HG03135 (cell line): Measurements from ENCODE around the gene KLHL10.

Experiments
- ATAC-seq: cut with Tn5 transposase; IDR thresholded peaks from one replicate; pipeline ENCODE4 v1.9.1; 2021; ENCODE audit warnings: mild to moderate bottlenecking, moderate library complexity; ENCODE audit not compliant: unreplicated experiment

The KLHL10 gene

DNA sequence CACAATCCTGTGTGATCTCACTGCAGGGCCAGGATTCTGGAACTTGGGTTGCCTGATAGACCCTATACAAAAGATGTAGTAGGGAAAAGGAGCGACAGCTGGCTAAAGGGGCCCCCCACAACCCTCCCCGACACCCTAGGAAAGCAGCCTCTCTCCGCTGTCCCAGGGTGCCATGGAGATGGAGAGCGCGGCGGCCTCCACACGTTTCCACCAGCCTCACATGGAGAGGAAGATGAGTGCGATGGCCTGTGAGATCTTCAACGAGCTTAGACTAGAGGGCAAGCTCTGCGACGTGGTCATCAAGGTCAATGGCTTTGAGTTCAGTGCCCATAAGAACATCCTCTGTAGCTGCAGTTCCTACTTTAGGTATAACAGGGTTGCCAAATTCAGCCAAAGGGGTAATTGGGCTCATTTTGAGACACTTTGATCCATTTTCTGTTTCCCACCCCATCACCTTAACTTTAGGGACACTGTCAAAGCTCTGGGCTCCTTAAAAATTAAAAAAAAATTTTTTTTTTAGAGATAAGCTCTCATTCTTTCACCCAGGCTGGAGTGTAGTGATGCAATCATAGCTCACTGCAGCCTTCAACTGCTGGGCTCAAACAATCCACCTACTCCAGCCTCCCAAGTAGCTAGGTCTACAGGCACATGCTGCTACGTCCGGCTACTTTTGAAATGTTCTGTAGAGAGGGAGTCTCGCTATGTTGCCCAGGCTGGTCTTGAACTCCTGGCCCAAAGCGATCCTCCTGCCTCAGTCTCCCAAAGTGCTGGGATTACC, at the start of gene KLHL10:
KLHL10 (plus strand) TSS at position 65 of the 778 bp plus-strand sequence; CDS start at position 173, 108 bp downstream.
- no peak for ATAC-seq

DNA sequence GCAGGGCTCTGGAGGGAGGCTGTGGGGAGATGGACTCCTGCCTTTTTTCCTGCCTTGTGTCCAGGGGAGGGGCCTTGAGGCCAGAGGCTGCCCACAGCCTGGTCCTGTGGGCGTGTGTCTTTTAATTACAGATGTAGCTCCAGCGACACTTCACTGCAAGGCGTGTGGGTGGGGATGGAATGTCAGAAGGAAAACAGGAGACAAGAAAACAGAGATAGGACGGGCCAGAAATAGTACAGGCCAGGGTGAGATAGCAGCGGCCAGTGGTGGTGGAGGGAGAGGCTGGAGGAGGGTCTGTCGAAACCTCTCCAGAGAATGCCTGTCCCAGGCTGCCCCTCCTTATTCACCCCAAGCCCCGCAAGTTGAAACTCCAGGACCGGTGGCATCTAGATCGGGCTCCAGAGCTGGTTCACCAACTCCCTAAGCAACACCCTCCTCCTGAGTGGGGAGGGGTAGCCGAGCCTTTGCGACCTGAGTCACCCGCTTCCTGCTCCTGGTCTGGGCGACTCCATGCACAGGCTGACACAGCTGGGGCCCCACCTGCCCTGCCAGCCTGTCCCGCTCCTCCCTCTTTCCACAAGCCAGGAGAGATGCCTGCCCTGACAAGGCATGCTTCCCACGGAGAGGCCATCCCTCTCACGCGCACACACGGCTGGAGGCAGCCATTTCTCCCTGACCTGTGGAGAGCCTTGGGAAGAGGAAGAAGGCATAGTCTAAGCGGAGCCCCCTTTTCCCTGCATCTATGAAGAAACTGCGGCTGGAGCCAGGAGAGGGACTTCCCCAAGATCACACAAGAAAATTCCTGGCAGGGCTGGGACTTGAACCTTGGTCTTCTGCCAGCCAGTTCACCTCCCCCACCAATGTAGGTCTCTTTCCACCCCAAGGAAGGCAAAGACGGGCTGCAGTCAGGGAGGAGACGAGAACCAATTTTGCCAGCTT, 44.5 kb upstream of the KLHL10 start:
- no peak for ATAC-seq

DNA sequence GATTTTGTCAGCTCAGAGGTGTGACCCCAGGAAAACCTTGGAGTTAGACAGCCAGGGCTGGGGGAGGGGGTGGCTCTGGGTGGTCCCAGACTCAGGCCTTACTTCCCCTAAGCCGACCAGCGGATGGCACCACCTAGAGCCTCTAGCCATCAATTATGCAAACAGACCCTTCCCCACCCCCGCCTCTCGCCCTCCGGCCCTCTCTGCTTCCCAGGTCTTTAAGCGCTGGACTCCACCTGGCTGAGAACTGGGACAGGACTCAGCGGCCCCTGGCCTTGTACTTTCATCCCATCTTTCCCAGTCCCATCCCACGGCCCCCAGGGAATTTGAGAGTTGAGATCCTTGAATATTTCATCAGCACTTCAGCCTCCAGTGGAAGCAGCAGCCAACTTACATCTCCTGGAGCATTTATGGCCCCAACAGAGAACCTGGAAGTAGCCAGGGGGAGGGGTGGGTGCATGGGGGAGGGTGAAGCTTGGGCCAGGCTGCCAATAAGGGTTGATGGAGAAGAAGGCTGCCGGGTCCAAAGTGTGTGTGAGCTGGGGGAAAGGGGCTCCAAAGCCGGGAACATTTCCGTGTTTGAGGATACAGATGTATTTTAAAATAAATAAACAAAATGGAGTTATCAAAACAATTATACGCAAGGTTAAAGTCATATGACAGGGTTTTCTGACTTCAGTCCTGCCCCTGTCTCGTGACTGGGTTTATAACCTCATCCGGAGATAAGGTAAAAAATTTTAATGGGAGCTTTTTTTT, 43.7 kb upstream of the KLHL10 start:
- ATAC-seq = no peak

DNA sequence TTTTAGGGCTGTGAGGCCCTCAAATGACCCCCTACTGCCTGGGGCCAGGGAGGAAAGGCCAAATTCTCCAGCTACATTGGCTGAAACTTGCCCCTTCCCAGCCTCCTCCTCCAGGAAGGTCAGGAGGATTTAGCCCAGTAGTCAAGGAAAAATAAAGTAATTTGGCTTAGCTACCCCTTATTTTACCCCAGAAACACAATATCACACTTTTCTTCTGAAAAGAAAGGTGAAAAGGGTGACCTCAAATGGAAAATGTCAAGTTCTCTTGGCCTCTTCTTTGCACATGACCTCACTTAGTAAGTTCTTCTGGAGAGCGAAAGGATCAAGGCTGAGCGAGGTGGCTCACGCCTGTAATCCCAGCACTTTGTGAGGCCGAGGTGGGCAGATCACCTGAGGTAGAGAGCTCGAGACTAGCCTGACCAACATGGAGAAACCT, 43.1 kb upstream of the KLHL10 start:
- ATAC-seq = no peak

DNA sequence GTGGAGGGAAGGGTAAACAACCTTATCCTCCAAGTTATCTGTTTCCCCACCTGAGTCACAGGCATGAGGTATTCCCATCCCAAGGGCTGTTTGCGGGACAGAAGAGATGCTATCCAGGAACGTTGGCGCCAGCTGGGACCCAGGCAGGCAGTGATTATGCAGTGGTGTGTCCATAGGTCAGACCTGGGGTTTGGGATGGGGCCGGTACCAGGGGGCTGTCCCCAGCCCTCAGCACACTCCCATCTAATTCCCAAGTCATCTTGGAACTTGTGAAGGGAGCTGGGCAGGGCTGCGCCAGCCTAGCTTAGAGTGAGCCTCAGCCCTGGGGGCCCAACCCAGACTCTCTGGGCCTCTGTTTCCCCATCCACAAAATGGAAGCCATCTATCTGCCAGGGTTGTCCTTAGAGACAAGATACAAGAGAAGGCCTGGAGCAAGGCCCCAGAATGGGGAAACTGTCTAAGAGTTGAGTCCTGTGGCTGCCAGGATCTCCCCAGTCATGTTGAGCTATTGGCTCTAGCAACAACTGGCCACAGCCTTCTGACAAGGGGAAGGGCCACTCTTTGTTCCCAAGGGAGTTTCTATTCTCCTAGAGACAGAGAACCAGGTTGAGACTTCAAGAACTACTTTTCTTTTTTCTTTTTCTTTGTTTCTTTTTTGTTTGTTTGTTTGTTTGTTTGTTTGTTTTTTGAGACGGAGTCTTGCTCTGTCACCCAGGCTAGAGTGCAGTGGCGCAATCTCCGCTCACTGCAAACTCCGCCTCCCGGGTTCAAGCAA, 41.3 kb upstream of the KLHL10 start:
- ATAC-seq = no peak

DNA sequence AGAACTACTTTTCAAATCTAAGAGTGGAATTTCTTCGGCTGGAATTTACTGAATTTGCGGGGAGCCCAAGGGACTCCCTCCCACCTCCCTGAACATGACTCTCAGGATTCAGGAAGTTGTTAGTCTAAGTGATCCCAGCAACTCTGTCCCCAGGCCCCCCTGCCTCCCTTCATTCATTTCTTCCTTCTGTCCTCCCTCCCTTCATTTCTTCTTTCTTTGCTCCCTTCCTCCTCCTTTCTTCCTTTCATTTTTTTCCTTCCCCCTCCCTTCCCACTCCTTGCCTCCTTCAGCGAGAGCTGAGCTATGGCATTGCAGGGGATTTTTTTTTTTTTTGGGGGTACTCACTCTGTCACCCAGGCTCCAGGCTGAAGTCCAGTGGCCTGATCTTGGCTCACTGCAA, 40.2 kb upstream of the KLHL10 start:
- no peak for ATAC-seq

DNA sequence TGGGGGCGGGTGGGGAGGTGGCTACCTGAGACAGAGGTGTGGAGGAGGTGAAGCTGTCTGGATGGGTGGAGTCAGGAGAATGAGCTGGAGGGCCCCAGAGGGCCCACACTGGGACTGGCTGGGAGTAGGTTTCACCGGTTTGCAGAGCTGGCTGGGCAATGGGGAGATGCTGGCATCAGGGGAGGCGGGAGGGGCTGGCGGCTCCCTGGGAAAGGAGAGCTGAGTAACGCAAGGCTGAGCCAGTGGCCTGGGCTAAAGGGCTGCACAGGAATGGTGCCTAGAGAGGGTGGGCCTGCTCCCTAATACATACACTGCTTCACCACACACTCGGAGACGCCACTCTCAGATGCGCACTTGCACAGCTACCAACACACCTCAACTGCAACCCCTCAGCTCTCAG, 38.3 kb upstream of the KLHL10 start:
- no peak for ATAC-seq

DNA sequence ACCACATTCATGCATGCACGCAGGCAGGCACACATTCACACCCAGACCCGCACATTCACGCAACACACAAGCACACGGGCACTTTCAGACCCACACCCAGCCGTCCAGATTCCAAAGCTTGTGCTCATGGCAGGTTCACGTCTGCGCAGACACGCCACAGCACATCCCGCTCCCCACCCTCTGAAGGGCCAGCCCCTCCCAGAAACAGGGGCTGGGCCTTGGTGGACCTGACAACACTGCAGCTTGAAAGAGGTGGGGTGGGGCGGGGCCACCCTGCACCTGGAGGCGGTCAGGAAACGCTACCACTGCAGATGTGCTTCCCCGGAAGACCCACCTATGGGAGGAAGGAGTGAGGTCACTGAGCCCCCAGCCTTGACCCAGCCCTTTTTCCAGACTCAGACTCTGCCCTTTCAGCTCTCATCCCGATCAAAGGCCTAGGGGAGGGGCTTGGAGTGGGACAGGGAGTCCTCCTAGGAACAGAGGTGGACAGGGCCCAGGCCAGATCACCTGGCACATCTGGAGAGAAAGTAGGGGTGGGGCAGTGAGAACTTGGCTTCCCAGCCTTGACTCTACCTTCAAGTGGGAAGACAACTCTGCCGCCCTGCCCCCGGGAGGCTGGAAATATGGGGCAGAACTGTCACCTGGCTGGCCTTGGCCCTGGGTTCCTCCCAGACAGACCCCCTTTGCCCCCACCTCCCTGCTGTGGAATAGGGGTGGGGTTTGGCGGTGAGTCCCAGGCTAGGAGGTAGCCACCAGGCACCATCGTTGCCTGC, 36.8 kb upstream of the KLHL10 start:
- ATAC-seq = no peak

DNA sequence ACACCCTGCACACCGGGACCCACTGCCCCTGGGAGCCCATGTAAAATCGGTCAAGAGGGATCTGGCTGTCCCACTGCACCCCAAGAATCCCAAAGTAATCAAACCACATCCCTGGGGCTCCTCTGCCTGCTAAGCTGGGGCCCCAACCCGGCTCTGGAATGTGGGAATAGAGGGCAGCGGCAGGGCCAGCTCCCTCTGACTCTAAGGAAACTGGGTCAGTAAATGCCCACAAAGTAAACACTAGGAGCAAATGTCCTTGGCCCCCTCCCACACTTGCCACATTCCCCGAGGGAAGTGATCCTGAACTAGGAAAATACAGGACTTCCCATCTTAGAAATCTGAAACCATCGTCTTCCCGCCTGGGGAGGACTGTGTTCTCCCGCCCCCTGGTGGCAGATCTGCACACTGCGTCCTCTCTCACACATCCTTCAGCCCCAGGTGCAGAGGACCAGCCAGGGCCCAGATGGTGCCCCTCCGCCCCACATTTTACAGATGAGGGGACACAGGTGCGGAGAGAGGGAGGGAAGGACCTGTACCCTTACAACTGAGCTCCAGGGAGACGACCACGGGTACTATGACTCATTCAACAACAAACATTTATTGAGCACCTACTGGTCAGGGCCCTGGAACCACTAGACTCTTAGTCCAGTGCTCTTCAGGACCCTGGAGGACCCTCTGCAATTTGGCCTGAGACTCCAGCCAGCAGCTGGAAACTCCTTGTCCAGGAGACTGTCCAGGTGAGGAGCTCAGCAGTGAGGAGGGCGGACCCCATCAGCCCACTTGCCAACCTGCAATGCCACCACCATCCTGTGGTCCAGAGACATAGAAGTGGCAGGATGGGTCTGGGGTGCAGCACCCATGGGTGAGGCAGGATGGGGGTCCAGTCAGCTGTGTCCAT, 36.0 kb upstream of the KLHL10 start:
- no peak for ATAC-seq

DNA sequence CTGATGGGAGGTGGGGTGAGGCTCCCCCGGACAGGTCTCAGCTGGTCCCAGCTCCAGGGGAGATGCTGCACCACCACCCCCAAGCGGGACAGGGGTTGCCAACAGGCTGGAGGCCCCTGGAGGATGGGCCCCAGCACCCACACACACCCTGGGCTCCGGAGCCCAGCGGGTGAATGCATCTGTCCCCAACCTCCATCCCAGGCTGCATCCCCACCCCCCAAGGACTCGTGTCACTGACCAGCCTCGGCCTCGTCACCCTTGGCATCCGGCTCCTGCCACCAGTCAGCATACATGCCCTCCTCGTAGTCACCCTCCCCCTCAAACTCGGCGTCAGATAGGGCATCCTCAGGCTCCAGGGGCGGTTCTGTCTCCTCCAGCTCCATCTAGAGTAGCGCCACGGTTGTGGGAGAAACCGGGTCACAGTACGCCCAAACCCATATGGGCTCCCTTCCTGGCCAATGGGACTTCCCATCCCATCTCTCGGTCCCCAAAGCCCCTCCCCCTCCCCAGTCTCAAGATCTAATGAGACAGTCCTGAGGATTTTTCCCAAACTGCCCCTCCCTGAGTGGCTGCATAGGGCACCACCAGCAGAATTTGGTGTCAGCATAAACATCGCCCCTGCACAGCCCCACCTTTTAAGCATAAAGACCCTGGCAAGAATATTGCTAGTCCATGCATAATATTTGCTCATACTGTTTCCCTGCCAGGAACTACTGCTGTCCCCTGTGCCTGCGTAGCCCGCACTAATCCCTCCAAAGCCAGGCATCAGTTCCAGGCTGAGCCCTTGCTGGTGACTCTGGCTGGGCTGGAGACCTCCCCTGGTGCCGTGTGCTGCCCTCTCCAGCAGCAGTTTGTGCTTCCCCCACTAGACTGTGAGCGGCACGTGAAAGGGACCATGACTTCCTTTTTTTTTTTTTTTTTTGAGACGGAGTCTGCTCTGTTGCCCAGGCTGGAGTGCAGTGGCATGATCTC, 34.3 kb upstream of the KLHL10 start:
- ATAC-seq = no peak

DNA sequence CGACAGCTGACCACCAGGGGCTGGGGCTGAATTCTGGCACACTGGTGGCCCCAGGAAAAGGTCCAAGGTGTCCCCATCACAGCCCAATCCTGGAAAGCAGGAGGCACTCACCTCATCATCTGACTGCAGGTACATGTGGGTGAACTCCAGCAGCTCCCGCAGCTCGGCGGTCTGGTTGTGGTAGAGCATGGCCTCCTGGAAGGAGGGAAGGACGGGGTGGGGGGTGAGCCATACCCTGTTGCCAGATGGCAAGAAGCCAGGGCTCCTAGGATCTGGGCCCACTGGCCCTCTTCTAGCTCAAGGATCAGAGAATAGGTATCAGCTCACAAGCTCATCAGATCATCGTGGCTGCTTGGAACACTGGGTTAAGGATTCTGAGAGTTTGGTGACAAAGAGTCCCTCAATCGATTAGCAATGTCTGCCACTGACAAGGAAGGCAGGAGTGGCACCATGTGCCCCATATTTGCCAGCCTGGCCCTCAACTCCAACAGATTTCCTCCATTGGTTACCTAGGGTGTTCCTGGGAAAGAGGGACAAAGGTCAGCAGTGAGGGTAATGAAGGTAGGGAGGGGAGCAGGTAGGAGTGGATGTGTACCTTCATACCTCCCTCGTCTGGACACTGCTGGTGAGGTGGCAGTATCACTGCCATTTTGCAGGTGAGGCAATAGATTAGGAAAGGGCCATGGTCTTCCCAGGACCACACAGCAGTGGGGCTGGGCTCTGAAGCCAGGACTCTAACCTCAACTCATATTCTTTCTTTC, 30.8 kb upstream of the KLHL10 start:
- ATAC-seq = no peak

DNA sequence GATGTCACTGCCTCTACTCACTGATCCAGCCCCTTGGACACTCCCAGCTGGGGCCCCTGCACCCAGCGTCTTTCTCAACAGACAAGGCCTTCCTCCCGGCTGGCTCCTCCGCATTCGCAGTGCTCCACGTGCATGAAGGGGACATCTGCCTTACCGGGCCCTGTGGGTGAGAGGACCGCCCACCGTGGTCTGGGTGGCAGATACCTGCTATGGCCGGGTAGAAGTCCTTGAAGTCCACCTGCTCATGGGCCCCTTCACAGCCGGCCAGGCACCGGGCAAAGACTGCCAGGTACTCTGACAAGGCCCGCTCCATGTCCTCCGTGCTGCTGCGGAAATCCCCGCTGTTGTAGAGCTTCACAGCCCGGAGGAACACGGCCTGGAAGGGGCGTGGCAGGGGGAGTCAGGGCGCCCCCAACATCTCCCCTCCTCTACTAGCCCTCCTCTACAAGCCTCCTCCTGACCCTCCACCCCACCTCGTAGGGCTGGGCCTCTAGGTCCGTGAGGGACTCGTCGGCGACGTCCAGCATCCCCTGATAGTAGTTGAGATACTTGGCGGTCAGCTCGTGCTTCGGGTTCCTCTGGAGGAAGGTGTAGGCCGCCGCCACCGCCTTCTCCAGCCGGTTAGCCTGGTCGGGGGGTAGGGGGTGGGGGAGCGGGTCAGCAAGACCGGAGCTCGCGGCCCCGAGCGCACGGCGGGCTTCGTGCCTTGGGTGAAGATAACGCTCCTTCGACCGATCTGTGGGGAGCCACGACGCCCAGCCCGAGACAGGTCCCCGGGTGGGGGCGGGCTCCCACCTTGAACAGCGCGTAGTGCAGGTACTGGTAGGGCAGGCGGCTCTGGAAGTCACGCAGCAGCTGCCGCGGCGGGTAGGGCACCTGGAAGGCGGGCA, 26.7 kb upstream of the KLHL10 start:
- ATAC-seq = no peak

DNA sequence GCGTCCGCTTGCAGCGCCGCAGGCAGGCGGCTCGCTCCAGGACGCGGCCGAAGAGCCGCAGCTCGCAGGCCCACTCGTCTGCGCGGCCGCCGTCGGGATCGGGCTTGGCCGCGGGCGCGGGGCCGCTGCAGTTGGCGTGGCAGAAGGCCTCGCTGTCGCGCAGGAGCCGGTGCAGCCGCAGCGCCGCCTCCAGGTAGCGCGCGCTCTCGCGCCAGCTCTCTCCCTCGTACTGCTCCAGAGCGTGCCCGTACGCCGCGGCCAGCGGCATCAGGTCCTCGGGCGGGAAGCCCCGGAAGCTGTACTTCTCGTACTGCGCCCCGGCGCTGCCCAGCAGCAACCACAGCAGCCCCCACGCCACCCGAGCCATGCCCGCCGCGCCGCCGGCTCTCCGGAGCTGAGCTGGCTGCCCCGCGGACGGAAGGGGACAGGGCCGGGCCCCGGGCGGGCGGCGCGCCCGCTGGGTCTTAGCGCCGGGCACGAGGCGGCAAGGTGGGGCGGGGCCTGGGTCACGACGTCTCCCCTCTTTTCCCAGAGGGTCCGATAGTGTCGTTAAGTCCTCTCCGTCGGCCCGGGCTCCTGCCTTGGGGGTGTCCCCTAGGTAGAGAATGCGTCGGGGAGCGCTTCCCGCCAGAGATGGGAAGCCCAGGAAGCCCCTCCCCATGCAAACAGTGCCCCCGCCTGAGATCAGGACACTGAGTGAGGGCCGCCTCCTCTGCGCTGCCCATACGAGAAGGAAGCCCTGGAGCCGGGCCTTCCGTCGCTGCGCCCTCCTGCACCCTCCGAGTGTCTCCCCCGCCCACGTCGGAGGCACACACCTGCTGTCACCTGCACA, 25.9 kb upstream of the KLHL10 start, which contains the start of gene P3H4:
P3H4 (minus strand) TSS at position 401 of the 832 bp plus-strand sequence; CDS start at position 367, 34 bp downstream.
- no peak for ATAC-seq

DNA sequence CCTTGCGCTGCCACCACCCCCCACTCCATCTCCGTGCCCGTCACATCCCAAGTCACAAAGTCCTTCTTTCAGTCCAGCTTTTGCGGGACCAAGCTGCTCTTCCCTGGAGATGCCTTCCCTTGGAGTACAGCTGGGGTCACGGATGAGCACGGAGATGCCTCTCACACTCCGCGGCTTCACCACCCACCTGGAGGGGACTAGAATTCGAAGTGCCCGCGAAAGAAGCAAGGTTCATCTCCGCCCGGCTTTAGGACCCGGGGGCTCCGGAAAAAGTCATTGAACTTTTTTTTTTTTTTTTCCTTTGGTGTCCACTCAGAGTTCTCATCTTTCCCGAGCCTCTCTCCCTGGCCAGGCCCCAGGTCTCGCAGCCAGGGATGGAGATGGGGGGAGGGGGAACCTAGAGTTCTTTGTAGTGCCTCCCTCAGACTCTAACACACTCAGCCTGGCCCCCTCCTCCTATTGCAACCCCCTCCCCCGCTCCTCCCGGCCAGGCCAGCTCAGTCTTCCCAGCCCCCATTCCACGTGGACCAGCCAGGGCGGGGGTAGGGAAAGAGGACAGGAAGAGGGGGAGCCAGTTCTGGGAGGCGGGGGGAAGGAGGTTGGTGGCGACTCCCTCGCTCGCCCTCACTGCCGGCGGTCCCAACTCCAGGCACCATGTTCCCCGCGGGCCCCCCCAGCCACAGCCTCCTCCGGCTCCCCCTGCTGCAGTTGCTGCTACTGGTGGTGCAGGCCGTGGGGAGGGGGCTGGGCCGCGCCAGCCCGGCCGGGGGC, 25.1 kb upstream of the KLHL10 start, which contains the start of gene FKBP10:
FKBP10 (plus strand) TSS at position 624 of the 771 bp plus-strand sequence; CDS start at position 655, 31 bp downstream.
- no peak for ATAC-seq
